ENCODE data around the gene RFX7.
A peak's percentile ranks its signal among the peaks of the same experiment; 100 is the strongest.
"Not testable (repeated sequence)": the region's sequence is repeated elsewhere in the genome, so short reads cannot be mapped to it uniquely, and the experiment has no call there.

Gene RFX7

DNA sequence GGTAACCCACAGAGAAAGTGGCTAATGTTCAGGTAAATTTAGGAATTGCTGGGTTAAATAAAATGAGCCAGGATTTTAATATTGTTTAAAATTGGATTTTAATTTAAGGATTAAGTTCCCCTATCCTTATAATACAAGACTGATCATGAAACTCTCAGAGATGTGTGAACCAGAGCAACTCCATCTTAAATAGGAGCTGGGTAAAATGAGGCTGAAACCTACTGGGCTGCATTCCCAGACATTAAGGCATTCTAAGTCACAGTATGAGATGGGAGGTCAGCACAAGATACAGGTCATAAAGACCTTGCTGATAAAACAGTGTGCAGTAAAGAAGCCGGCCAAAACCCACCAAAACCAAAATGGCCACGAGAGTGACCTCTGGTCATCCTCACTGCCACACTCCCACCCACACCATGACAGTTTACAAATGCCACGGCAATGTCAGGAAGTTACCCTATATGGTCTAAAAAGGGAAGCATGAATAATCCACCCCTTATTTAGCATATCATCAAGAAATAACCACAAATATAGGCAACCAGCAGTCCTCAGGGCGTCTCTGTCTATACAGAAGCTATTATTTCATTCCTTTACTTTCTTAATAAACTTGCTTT is 40.3 kb downstream of the RFX7 start:
- not testable (repeated sequence) for DNase-seq

DNA sequence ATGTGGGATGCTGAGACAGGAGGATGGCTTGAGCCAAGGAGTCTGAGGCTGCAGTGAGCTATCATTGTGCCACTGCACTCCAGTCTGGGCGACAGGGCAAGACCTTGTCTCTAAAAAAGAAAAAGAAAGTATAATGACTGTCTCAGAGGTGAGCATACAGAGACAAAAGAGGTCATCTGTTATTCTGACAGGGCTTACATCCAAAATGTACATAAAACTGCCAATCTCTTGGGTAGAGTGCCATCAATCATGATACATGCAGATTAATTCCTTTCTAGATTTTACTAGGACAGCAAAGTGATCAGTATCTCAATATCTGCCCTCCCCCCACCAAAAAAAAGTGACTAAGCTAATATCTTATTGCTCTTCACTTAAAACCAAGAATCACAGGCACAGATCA is 41.0 kb downstream of the RFX7 start:
- DNase-seq, result no peak

- no peak for DNase-seq
These were observed 44.6 kb downstream of the RFX7 start for GRCh38 chr15:56199038-56199437.

DNA sequence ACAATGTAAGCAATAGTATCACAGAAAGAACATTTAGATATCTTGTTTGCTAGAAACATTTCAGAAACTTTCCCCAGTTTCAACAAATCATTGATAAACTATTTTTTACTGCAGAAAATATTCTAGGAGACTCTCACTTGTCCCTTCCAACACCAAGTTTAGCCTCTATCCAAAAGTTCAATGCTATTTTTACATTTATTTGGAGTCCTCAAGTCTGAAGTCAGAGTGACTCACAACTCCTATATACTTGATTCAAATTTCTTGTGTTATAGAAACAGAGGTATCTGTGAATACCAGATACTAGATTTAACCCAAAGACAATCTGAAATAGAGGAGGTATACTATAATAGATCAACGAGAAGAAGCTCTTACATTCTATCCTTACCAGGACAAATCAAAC is 49.6 kb downstream of the RFX7 start:
- peak; percentile 15 for DNase-seq

DNA sequence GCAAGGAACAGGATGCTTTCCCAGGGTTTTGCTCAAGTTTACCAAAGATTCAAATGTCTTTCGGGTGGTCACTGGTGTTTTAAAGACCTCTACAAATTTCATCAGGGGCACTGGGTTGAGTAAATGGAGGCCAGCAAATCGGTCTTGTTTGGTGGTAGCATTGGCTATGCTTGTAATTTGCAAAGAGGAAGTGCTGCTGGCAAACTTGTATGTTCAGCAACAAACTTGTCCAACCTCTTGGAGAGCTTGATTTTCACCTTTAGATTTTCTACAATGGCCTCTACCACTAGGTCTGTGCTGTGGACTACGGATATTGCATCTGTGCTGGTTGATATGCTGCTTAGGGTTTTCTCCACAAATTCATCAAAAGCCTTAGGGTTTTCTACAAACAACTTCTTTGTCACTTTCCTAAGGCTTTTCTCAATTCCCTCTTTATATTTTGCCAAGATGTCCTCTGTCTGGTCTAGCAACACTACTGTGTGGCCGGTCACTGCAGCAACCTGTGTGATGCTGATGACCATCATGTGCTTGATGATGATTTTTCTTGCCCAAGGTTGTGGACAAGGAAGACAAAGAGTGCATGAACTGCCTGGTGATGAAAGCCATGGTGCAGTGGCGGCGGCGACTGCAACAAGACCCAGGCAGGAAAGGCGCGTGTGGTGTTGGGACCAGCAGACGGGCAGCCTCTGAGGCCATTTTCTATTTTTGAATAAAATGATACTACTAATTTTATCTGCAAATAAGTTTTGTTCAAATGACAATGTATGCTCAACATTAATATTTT is 50.8 kb downstream of the RFX7 start:
- no peak for DNase-seq

GRCh38 chr15:56187665-56188064 is 56.0 kb downstream of the RFX7 start:
- DNase-seq, result no peak

DNA sequence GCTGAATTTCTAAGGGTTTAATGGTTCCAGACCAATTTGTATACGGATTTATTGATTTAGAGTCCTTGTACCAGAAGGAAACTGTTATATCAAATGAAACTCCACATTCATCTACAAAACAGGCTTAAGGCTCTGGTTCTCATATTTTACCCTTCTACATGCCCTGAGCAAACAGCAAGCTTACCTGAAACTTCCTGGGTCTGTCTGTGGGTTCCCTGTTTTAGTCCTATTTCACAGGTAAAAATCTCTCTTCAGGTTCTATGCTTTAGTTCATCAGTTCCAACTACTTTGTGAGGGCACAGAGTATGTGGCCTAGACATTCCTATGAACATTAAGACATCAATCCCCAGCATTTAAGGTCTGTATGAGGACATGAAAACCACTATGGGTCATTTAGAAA is 57.7 kb downstream of the RFX7 start:
- DNase-seq, result no peak

GRCh38 chr15:56184516-56184915 is 59.2 kb downstream of the RFX7 start:
- no peak for DNase-seq

DNA sequence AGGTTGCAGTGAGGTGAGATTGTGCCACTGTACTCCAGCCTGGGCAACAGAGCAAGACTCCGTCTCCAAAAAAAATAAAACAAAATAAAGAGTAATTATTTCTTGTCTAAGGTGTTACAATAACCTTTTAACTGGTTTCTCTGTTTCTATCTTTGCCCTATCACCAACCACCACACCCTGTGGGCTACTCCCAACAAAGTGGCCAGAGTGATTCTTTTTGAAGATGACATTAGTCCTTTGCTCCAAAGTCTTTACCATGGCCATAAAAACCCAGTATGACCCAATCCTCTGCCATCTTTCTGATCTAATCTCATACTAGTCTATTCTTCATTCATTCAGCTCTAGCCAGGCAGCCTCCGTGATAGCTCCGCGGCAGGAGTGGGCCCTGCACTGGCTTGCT is 62.8 kb downstream of the RFX7 start:
- DNase-seq, result no peak

DNA sequence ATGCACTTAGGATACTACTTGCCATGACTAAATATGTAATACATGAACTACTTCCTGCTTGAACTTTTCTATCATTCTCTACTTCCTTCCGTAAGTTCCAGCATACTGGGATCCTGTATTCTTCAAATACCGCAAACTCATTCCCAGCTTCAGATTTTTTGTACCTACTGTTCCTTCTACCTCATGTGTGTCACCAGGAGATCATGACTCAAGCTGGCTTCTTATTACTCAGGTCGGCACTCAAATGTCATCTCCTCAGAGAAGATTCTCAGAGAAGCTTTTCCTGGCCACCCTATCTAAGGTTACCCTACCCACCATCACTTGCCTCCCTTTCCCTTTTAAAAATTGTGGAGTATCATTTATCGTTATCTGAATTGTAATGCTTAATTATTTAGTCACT is 66.7 kb downstream of the RFX7 start:
- DNase-seq, result no peak

- DNase-seq, result no peak
These were observed 67.9 kb downstream of the RFX7 start for GRCh38 chr15:56175788-56176187.

- DNase-seq, result no peak
These were observed 69.0 kb downstream of the RFX7 start for GRCh38 chr15:56174649-56175048.

GRCh38 chr15:56168394-56168793 is 75.3 kb downstream of the RFX7 start:
- peak; percentile 19 for DNase-seq

DNA sequence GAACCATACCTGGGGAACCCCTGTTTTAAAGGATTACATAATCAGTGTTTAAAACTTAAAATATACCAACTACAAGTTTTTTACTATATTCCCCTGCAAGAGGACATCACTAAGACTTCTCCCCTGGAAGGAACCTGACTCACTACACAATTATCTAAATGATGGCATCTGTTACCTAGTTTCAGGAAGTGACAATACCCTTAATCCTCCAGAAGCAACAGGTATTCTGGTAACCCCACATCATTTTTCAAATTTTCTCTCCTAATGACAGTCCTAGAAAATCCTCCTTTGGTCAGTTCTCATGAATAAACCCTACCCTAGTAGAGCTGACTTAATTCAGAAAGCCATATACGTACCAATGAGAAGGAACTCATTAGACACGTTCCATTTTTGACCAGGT is 78.4 kb downstream of the RFX7 start:
- DNase-seq, result no peak

- peak; percentile 13 for DNase-seq
These were observed 82.7 kb downstream of the RFX7 start for GRCh38 chr15:56160966-56161365.

DNA sequence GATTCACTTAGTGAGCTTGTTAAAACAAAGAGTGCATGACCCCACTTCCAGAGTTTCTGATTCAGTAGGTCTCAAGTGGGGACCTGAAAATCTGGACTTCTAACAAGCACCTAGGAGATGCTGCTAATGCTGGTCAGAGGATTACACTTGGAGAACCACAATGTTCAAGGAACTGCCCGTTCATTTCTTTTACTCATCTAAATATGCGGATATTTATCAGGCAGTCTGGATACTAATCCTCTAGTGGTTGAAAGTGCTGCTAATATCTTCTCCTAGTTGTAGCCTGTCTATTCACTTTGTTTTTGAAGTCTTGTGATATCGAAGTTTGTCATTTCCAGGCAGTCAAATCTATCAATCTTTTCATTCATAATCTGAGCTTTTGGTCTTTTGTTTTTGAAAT is 86.8 kb downstream of the RFX7 start:
- no peak for DNase-seq

- not testable (repeated sequence) for DNase-seq
These were observed 88.4 kb downstream of the RFX7 start for GRCh38 chr15:56155278-56155677.

DNA sequence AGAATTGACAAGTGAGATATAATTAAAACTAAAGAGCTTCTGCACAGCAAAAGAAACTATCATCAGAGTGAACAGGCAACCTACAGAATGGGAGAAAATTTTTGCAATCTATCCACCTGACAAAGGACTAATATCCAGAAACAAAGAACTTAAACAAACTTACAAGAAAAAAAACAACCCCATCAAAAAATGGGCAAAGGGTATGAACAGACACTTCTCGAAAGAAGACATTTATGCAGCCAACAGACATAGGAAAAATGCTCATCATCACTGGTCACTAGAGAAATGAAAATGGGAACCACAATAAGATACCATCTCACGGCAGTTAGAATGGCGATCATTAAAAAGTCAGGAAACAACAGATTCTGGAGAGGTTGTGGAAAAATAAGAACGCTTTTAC is 88.9 kb downstream of the RFX7 start:
- not testable (repeated sequence) for DNase-seq

GRCh38 chr15:56150204-56150603 is 93.5 kb downstream of the RFX7 start:
- DNase-seq, result no peak

- no peak for DNase-seq
These were observed 95.6 kb downstream of the RFX7 start for GRCh38 chr15:56148064-56148463.

DNA sequence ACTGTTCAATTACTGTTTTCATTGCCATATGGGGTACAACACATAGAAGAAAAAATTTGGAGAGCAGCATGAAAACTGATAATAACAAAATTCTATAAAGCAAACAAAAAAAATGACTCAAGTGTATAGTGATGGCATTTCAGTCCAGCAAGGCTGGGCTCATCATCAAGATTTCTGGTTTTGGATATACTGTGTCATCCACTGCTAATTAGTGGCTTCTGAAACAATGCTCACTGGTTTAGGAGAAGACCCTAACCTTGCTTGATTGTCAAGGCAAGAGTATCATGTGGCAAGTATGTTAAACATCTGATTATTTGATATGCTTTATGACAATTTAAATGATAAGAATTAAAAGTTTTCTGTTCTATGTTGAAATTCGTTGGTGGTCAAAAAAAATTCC is 96.9 kb downstream of the RFX7 start:
- DNase-seq, result no peak

DNA sequence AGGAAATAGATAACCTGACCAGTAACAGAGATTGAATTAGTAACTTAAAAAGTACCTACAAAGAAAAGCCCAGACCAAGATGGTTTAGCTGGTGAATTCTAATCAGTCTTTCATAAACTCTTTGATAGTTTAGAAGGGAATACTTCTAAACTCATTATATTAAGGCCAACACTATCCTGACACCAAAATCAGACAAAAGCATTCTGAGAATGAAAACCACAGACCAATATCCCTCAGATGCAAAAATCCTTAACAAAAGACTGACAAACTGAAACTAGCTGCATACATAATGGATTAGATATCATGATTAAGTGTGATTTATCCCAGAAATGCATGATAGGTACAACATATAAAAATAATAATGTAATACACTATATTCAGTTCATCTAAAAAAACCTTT is 115.6 kb downstream of the RFX7 start:
- DNase-seq, result no peak

DNA sequence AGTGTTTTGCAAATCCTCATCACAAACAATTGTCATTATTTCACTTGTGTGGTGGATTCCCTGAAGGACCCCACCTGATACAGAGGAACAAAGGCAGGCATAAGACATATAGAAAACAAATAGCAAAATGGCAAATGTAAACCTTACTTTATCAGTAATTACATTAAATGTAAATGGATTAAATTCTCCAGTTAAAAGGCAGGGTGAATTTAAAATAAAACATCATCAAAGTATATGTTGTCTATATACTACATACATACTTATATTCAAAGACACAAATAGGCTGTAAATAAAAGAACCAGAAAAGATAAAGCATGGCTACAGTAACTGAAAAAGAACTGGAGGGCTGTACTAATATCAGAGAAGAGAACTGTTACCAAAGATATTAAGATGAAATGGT is 117.3 kb downstream of the RFX7 start:
- no peak for DNase-seq

- DNase-seq, result no peak
These were observed 119.3 kb downstream of the RFX7 start for GRCh38 chr15:56124391-56124790.

- no peak for DNase-seq
These were observed 137.8 kb downstream of the RFX7 start for GRCh38 chr15:56105855-56106254.
